Spleen (tissue), 11 donors: ENCODE results near the gene ZNF319. TPM values are rescaled to one million over a fixed set of nuclear protein-coding genes. Genes with fewer than 3 reads are reported as not detected.

Source experiments
- DNase-seq: peaks from one replicate; pipeline ENCODE4 v3.0.0-alpha.2; 2020
- H3K27ac ChIP-seq, 8 donors: fragments of 200-600 bp; sonication (generic) in 7 of 8; 1 replicate in 4 of 8; 2 replicates in 4 of 8; pipeline versions ENCODE4 v1.5.0 to v1.8.0; 2016 to 2021; ENCODE audit warnings: inconsistent platforms in 4 of 8, mild to moderate bottlenecking in 4 of 8, moderate library complexity in 1 of 8
- H3K27me3 ChIP-seq, 7 donors: fragments of 200-600 bp; sonication (generic) in 6 of 7; replicated peaks in 1 of 7; 1 replicate in 4 of 7; 2 replicates in 3 of 7; pipeline versions ENCODE4 v1.5.0 to v1.8.0; 2016 to 2021; ENCODE audit warnings: inconsistent platforms in 3 of 7, mild to moderate bottlenecking in 1 of 7
- H3K36me3 ChIP-seq, 6 donors: fragments of 200-600 bp; sonication (generic) in 5 of 6; 1 replicate in 4 of 6; 2 replicates in 2 of 6; pipeline versions ENCODE4 v1.5.0 to v1.8.0; 2016 to 2021; ENCODE audit warnings: inconsistent platforms in 2 of 6
- H3K4me1 ChIP-seq, 6 donors: fragments of 200-600 bp; sonication (generic) in 5 of 6; 1 replicate in 3 of 6; 2 replicates in 3 of 6; pipeline versions ENCODE4 v1.5.0 to v1.8.0; 2016 to 2021; ENCODE audit warnings: inconsistent platforms in 3 of 6
- H3K4me3 ChIP-seq, 8 donors: fragments of 200-600 bp; sonication (generic) in 7 of 8; 1 replicate in 4 of 8; 2 replicates in 4 of 8; pipeline versions ENCODE4 v1.5.0 to v1.8.0; 2016 to 2021; ENCODE audit warnings: inconsistent platforms in 4 of 8, mild to moderate bottlenecking in 4 of 8, moderate library complexity in 2 of 8
- H3K9me3 ChIP-seq, 8 donors: fragments of 200-600 bp; sonication (generic) in 7 of 8; 1 replicate in 4 of 8; 2 replicates in 4 of 8; pipeline versions ENCODE4 v1.5.0 to v1.8.0; 2016 to 2021; ENCODE audit warnings: inconsistent platforms in 4 of 8
- CTCF ChIP-seq, 11 experiments: fragments of 200-600 bp in 7 of 11; fragments of 450-650 bp in 4 of 11; sonication (generic) in 4 of 11; IDR thresholded peaks in 8 of 11; conservative IDR thresholded peaks in 3 of 11; 1 replicate in 7 of 11; 2 replicates in 4 of 11; pipeline versions ENCODE4 v1.4.0 to v1.8.0; 2016 to 2021; ENCODE audit warnings: antibody characterized with exemption in 11 of 11, inconsistent platforms in 4 of 11, mild to moderate bottlenecking in 1 of 11
- POLR2A ChIP-seq, 3 donors: fragments of 450-650 bp; IDR thresholded peaks; one replicate each; pipeline ENCODE4 v1.5.1; 2017; ENCODE audit warnings: antibody characterized with exemption in 3 of 3, mild to moderate bottlenecking in 1 of 3
- POLR2AphosphoS5 ChIP-seq, 3 donors: sonication (generic); formaldehyde crosslinking; IDR thresholded peaks; one replicate each; pipeline ENCODE4 v1.5.1; 2017; ENCODE audit warnings: antibody characterized with exemption in 3 of 3
- WGBS, 5 donors: extraction: QIAGEN DNeasy Blood & Tissue Kit in 3 of 5; methylation state at CpG; one replicate each; pipeline versions ENCODE4 v1.1.5 to v1.1.7; 2013 to 2018; 5-methylcytosine and 5-hydroxymethylcytosine counted together
- intact Hi-C: fragments of 100-400 bp; cut with DNase I; formaldehyde crosslinking; loops from one replicate; pipeline ENCODE4 v1.15.0; 2023; ENCODE audit warnings: low total_unique reads
- polyA plus RNA-seq, 3 donors: library from polyadenylated mRNA; stranded (reverse); fragments of 200-250 nt; gene quantifications; one replicate each; pipeline ENCODE4 v1.2.1, GENCODE V29; 2013
- total RNA-seq, 7 donors: library from RNA; depleted of rRNA in 3 of 7; stranded (reverse); fragments of >200 nt in 3 of 7; fragmentation: NEBNext Ultra II Directional in 4 of 7; extraction: Animal tissue kit (Norgen Biotek cat#: 25700) in 4 of 7; gene quantifications; one replicate each; pipeline versions ENCODE4 v1.1.0 to v1.2.1, GENCODE V29; 2016 to 2021
- donor health status: healthy with polysubstance abuse.
- donor health status: DM: no; HTN: no; CAD: no; lungs with moderate emphysema.
- donor health status: DM: no; HTN: no; CAD: no.
- donor health status: Bipolar disorder and iron deficiency.
- donor health status: healthy.
- donor health status: DM: no; HTN: no; CAD: no.
- donor health status: DM: yes; HTN: yes; CAD: no.

ZNF319 gene
- total and polyA plus RNA-seq, 10 donors, result 3.0 to 23.4 (median 16.1) TPM

- TF ChIP-seq POLR2A (IDR thresholded peaks at IDR 0.05) (no peak), CTCF (IDR thresholded peaks at IDR 0.05 in 8 of 11, conservative IDR thresholded peaks at IDR 0.05 in 3 of 11) (no peak), POLR2AphosphoS5 (IDR thresholded peaks at IDR 0.05) (no peak)
- H3K27me3 ChIP-seq, result peaks cover 0 to 19% (median 4%) of the 10 kb centered on the region in 7 donors
- 81 to 90% (median 84%) methylated on average over 7 of the region's 7 CpGs for WGBS, 5 donors
- H3K4me3 ChIP-seq, result no peak overlapping the region
- DNase-seq, result no peak
- intact Hi-C loops, result no loop called here
- no peaks in the 10 kb centered on the region for H3K4me1 ChIP-seq
- H3K9me3 ChIP-seq, result peaks cover 0 to 5% (median 0%) of the 10 kb centered on the region in 8 donors
- no peak overlapping the region for H3K27ac ChIP-seq
- H3K36me3 ChIP-seq, result no peaks in the 10 kb centered on the region
Measured at GRCh38 chr16:57951204-57951960, 49.1 kb downstream of the ZNF319 start.

GRCh38 chr16:57950382-57950781, 50.1 kb downstream of the ZNF319 start:
- no peak overlapping the region for H3K4me3 ChIP-seq
- no peaks in the 10 kb centered on the region for H3K36me3 ChIP-seq
- TF ChIP-seq POLR2AphosphoS5 (IDR thresholded peaks at IDR 0.05), result no peak
- no peak for TF ChIP-seq POLR2A (IDR thresholded peaks at IDR 0.05)
- no peak for TF ChIP-seq CTCF (IDR thresholded peaks at IDR 0.05 in 8 of 11, conservative IDR thresholded peaks at IDR 0.05 in 3 of 11)
- no peak overlapping the region for H3K27ac ChIP-seq
- no peaks in the 10 kb centered on the region for H3K4me1 ChIP-seq
- peaks cover 0 to 5% (median 0%) of the 10 kb centered on the region in 8 donors for H3K9me3 ChIP-seq
- WGBS, 5 donors, result 25 to 57% (median 42%) methylated on average over 6 of the region's 6 CpGs
- no peak for DNase-seq
- intact Hi-C loops, result no loop called here
- H3K27me3 ChIP-seq, result peaks cover 0 to 19% (median 4%) of the 10 kb centered on the region in 7 donors

- TF ChIP-seq POLR2AphosphoS5 (IDR thresholded peaks at IDR 0.05) (no peak), POLR2A (IDR thresholded peaks at IDR 0.05) (no peak), CTCF (IDR thresholded peaks at IDR 0.05 in 8 of 11, conservative IDR thresholded peaks at IDR 0.05 in 3 of 11) (no peak)
- 65 to 90% (median 74%) methylated on average over 5 of the region's 5 CpGs for WGBS, 5 donors
- intact Hi-C loops, result no loop called here
- Histone ChIP-seq H3K4me3 (no peak overlapping the region), H3K27me3 (peaks cover 0 to 19% (median 4%) of the 10 kb centered on the region in 7 donors), H3K36me3 (no peaks in the 10 kb centered on the region), H3K27ac (no peak overlapping the region), H3K4me1 (no peaks in the 10 kb centered on the region), H3K9me3 (peaks cover 0 to 5% (median 0%) of the 10 kb centered on the region in 8 donors)
- no peak for DNase-seq
Measured at GRCh38 chr16:57949595-57950238, 50.8 kb downstream of the ZNF319 start.

GRCh38 chr16:57949013-57949412, 51.5 kb downstream of the ZNF319 start:
- WGBS, 5 donors, result 4 to 27% (median 14%) methylated on average over 2 of the region's 2 CpGs
- intact Hi-C loops, result no loop called here
- H3K36me3 ChIP-seq, result no peaks in the 10 kb centered on the region
- H3K4me3 ChIP-seq, result no peak overlapping the region
- peaks cover 0 to 5% (median 0%) of the 10 kb centered on the region in 8 donors for H3K9me3 ChIP-seq
- no peak for DNase-seq
- TF ChIP-seq POLR2AphosphoS5 (IDR thresholded peaks at IDR 0.05) (no peak), POLR2A (IDR thresholded peaks at IDR 0.05) (no peak), CTCF (IDR thresholded peaks at IDR 0.05 in 8 of 11, conservative IDR thresholded peaks at IDR 0.05 in 3 of 11) (no peak)
- no peaks in the 10 kb centered on the region for H3K4me1 ChIP-seq
- H3K27me3 ChIP-seq, result peaks cover 0 to 19% (median 4%) of the 10 kb centered on the region in 7 donors
- no peak overlapping the region for H3K27ac ChIP-seq
